NCI-H2081 (cell line): ENCODE results near the gene ONECUT2.
"Not testable (repeated sequence)": the region's sequence is repeated elsewhere in the genome, so short reads cannot be mapped to it uniquely, and the experiment has no call there.

ENCODE experiments used
- DNase-seq, 2 experiments: peaks; one replicate each; lab custom pipeline; 2025; lab: John Stamatoyannopoulos, UW

Gene ONECUT2

GRCh38 chr18:57446322-57446721 lies 11.1 kb downstream of the ONECUT2 start:
- peak; percentile 3 to 45 for DNase-seq

- no peak for DNase-seq
Measured at GRCh38 chr18:57447154-57447621, 12.0 kb downstream of the ONECUT2 start.

- DNase-seq = no peak
Measured at GRCh38 chr18:57455576-57456129, 20.5 kb downstream of the ONECUT2 start.

DNA sequence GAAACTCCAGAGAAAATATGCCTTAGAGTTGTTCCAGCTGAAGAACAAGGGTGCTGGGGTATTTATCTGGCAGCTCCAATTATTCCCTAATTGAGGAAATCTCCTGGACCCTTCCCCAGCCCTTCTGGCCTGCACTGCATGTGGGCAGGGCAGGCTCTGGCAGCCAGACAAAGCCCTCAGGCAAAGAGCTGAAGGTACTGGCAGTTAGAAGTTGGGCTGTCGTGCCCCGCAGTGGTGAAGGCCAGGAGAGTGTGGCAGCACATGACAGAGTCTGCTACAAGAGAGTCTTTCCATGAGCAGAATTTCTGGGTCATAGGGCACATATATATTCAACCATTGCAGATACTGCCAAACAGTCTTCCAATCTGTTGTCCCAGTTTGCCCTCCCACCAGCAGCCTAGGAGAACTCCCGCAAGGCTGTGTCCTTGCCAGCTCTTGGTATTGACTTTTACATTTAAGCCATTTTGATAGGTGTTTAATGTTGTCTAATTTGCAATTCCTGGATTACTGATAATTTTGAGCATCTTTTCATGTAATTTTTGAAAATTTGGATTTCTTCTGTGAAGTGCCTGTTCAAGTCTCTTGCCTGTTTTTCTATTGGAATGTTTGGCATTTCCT lies 26.6 kb downstream of the ONECUT2 start:
- no peak for DNase-seq

DNA sequence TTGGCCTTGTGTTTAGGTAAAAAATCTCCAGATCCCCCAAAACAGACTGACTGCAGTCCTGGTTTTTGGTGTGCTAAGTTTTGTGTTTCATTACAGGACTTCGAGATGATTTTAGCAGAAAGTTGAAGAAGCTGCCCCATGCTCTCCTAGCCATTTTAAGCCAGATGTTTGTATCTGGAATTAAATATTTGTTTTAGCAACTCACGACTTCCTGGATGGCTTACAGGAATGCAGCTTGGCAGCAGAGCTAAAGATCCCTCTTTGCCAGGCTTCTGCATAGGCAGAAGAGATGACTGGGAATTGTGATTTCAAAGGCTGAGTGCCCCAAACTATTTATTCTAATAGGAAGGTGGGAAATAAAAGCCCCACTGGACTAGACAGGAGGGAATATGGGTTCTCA lies 31.1 kb downstream of the ONECUT2 start:
- no peak for DNase-seq

- DNase-seq = no peak
Measured at GRCh38 chr18:57466745-57467409, 31.7 kb downstream of the ONECUT2 start.

DNA sequence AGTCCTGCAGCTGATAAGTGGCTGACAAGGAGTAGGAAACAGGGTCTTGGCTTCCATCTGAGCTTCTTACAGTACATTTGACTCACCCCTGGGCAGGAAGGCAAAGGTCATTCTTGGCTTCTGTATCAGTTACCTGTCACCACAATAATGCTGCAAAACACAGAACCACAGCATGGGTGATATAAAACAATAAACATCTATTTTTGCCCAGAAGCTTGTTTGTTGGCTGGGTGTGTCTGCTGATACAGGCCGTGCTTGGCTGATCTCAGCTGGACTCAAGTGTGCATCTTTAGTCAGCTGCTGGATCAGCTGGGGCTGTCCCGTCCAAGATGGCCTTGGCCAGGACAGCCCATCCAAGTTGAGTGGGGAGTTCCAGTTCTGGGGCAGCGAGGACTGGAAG lies 34.7 kb downstream of the ONECUT2 start:
- no peak for DNase-seq

DNA sequence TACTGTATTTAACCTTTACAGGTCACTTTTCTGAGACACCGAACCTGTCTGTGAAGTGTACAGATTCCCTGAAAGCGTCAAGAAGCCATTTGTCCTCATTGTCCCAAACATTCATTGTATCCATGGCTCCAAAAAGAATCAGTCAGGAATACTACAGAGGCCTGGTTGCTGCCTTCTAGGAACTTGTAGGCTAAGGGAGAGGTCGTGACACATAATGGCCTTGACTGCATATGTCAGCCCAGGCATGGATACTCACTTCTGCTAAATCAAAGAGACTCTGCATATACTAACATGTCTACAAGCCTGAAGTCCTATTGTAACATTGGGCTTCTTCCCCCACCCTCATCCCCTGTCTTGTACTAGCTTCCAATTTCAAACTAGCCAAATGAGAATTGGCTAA lies 40.2 kb downstream of the ONECUT2 start:
- DNase-seq = no peak

DNA sequence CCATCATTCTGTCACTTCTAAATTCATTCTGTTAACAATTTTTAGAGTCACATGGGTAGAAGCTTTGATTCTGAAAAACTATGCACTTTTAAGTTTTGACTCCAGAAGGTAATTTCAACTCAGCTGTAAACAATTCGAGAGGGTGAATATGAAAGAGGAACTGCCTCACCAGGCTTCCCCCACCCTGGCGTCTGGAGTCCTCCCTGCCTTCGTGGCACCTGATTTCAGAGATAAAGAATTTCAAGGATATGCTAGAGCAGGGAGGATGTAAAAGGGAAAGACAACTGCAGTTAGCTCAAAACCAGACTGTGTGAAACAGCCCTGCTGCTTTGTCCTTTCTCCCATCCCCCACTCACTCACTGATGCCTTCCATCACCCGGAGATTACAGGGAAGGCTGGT lies 40.7 kb downstream of the ONECUT2 start:
- no peak for DNase-seq

- no peak for DNase-seq
Measured at GRCh38 chr18:57480733-57481132, 45.6 kb downstream of the ONECUT2 start.

- DNase-seq = no peak
Measured at GRCh38 chr18:57497372-57498294, 62.5 kb downstream of the ONECUT2 start.

- DNase-seq = no peak
Measured at GRCh38 chr18:57498682-57499256, 63.6 kb downstream of the ONECUT2 start.

DNA sequence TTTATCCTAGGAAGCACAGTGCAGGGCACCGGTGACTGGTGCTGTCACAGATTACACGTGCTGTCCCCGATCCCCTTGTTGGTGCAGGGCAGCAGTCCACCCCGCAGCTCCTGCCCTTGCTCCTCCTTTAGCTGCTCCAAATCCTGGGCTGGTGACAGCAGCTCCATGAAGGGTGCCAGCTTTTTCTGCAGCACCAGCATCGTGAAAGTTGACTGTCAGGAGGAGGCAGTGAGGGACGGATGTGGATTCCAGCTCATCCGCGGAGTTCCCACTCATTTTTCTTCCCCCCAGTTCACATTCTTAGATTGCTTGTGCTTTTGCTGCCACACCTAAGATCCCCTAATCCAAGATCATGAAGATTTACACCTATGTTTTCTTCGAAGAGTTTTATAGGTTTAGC lies 67.5 kb downstream of the ONECUT2 start:
- no peak for DNase-seq

- DNase-seq = no peak
Measured at GRCh38 chr18:57505231-57505630, 70.1 kb downstream of the ONECUT2 start.

- DNase-seq = no peak
Measured at GRCh38 chr18:57516056-57516455, 80.9 kb downstream of the ONECUT2 start.

DNA sequence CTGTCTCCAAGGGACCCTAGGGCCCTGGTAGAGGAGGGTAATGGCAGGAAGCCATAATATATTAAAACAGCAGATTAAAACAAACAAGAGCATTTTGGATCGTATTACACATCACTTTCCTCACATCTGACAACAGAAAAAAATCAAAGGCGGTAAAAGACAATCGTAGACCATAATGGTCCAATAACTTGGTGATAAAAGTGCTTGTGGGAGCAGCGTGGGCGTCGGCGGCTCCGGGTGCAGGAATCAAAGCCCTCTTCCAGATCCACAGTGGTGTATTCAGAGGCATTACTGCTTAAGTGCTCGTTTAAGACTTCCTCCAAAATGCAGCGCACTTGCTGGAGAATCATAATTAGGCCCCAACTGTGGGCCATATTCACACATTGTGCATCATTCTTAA lies 83.4 kb downstream of the ONECUT2 start:
- no peak for DNase-seq

DNA sequence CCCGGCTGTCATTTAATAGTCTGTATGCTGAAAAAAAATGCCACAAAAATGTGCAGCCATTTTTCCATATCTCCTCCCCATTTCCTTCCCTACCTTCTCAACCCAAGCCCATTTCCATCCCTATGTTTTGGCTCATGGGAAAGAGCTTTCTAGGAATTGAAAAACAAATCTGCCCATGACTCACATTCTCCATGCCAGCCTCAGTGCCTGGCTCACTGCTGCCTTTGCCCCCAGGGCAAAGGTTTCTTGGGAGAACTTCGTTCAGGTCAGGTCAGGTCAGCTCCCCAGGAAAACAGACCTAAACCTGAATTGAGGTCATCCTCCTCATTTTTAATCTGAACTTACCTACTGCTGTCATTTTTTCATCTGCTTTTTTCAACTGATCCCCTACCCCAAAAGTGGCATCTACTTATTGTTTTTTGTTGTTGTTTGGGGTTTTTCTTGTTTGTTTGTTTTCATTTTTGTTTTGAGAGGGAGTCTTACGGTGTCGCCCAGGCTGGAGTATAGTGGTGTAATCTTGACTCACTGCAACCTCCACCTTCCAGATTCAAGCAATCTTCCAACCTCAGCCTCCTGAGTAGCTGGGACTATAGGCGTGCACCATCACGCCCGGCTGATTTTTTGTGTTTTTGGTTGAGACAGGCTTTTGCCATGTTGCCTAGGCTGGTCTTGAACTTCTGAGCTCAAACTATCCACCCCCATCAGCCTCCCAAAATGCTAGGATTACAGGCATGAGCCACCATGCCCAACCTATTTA lies 84.7 kb downstream of the ONECUT2 start:
- DNase-seq = no peak

- not testable (repeated sequence) for DNase-seq
Measured at GRCh38 chr18:57522348-57522747, 87.2 kb downstream of the ONECUT2 start.

GRCh38 chr18:57523171-57523956 lies 88.2 kb downstream of the ONECUT2 start:
- DNase-seq = no peak

- no peak for DNase-seq
Measured at GRCh38 chr18:57527556-57528229, 92.5 kb downstream of the ONECUT2 start.
